Measurements from ENCODE around the gene PRDM16.

GRCh38 chr1:3433596-3434320 is 364.8 kb downstream of the PRDM16 start:
- no peak for TF ChIP-seq EZH2 (IDR thresholded peaks at IDR 0.05; ENCODE audit: low read depth, low read length, severe bottlenecking)
- TF ChIP-seq ZNF274 (IDR thresholded peaks at IDR 0.05; ENCODE audit: borderline replicate concordance, extremely low read depth, low read length) = no peak
- no peak for TF ChIP-seq TBP (IDR thresholded peaks at IDR 0.05; ENCODE audit: low read depth, low read length)
- TF ChIP-seq CTCF (IDR thresholded peaks at IDR 0.05; ENCODE audit: control extremely low read depth in 1 of 3, insufficient read depth in 1 of 3, low read depth in 1 of 3, low read length in 3 of 3) = no peak
- TF ChIP-seq RAD21 (IDR thresholded peaks at IDR 0.05 in 1 of 2, conservative IDR thresholded peaks at IDR 0.05 in 1 of 2; ENCODE audit: low read depth in 2 of 2, low read length in 2 of 2) = no peak
- no peak for TF ChIP-seq RXRA (IDR thresholded peaks at IDR 0.05; ENCODE audit: insufficient read depth, low read depth, low read length)
- no peak for TF ChIP-seq SP4 (IDR thresholded peaks at IDR 0.05; ENCODE audit: low read length)
- TF ChIP-seq CHD2 (IDR thresholded peaks at IDR 0.05; ENCODE audit: low read length) = no peak

All from H1 (cell line).